Brain microvascular endothelial cell (primary cell): ENCODE measurements around the gene STIMATE.

Source experiments
- DNase-seq: peaks from one replicate; pipeline ENCODE4 v3.0.0-alpha.2; 2020
- H3K27ac ChIP-seq: fragments of 250-450 bp; sonication (Bioruptor Pico); 2 replicates; pipeline ENCODE4 v1.5.1; 2020; ENCODE audit warnings: mild to moderate bottlenecking, moderate library complexity
- H3K27me3 ChIP-seq: fragments of 250-450 bp; sonication (Bioruptor Pico); replicated peaks from 2 replicates; pipeline ENCODE4 v1.5.1; 2020; ENCODE audit warnings: mild to moderate bottlenecking
- H3K36me3 ChIP-seq: fragments of 250-450 bp; sonication (Bioruptor Pico); replicated peaks from 2 replicates; pipeline ENCODE4 v1.5.1; 2020; ENCODE audit warnings: mild to moderate bottlenecking
- H3K4me3 ChIP-seq: 2 replicates; pipeline ENCODE4 v1.5.1; 2011; ENCODE audit warnings: low read depth, mild to moderate bottlenecking, control low read depth, low read length, moderate library complexity
- CTCF ChIP-seq: IDR thresholded peaks from 2 replicates; pipeline ENCODE4 v1.5.1; 2011; ENCODE audit warnings: low read depth, mild to moderate bottlenecking, moderate library complexity, low read length, control low read depth, inconsistent platforms; ENCODE audit errors: missing control alignments
- in situ Hi-C: cut with HindIII; loops from 2 replicates; pipeline ENCODE4 v1.10.0; 2017; ENCODE audit warnings: low sequenced_read_pairs, low pct_ligation_motif_present

Gene STIMATE

GRCh38 chr3:52872245-52872644, 25.1 kb downstream of the STIMATE start:
- no peaks in the 10 kb centered on the region for H3K36me3 ChIP-seq
- no peak for DNase-seq
- in situ Hi-C loops, result no loop called here
- no peak for TF ChIP-seq CTCF
- H3K27ac ChIP-seq, result no peak overlapping the region
- H3K4me3 ChIP-seq, result no peak overlapping the region
- no peaks in the 10 kb centered on the region for H3K27me3 ChIP-seq

- H3K36me3 ChIP-seq, result no peaks in the 10 kb centered on the region
- no peak for DNase-seq
- no peak for TF ChIP-seq CTCF
- H3K27ac ChIP-seq, result no peak overlapping the region
- in situ Hi-C loops, result no loop called here
- no peak overlapping the region for H3K4me3 ChIP-seq
- H3K27me3 ChIP-seq, result no peaks in the 10 kb centered on the region
Measured at GRCh38 chr3:52871761-52872160, 25.6 kb downstream of the STIMATE start.

GRCh38 chr3:52870471-52870870, 26.9 kb downstream of the STIMATE start:
- DNase-seq, result no peak
- Histone ChIP-seq H3K36me3 (no peaks in the 10 kb centered on the region), H3K4me3 (no peak overlapping the region), H3K27me3 (no peaks in the 10 kb centered on the region), H3K27ac (no peak overlapping the region)
- TF ChIP-seq CTCF, result no peak
- in situ Hi-C loops, result no loop called here

- H3K36me3 ChIP-seq, result no peaks in the 10 kb centered on the region
- no peak overlapping the region for H3K27ac ChIP-seq
- in situ Hi-C loops, result no loop called here
- TF ChIP-seq CTCF, result no peak
- DNase-seq, result no peak
- H3K4me3 ChIP-seq, result no peak overlapping the region
- H3K27me3 ChIP-seq, result no peaks in the 10 kb centered on the region
Measured at GRCh38 chr3:52866427-52866826, 30.9 kb downstream of the STIMATE start.

- H3K27me3 ChIP-seq, result no peaks in the 10 kb centered on the region
- H3K4me3 ChIP-seq, result no peak overlapping the region
- in situ Hi-C loops, result no loop called here
- H3K27ac ChIP-seq, result no peak overlapping the region
- no peak for DNase-seq
- TF ChIP-seq CTCF, result no peak
- H3K36me3 ChIP-seq, result no peaks in the 10 kb centered on the region
Measured at GRCh38 chr3:52865994-52866393, 31.4 kb downstream of the STIMATE start.

- no peak overlapping the region for H3K4me3 ChIP-seq
- DNase-seq, result no peak
- no peak for TF ChIP-seq CTCF
- no peak overlapping the region for H3K27ac ChIP-seq
- in situ Hi-C loops, result no loop called here
- no peaks in the 10 kb centered on the region for H3K27me3 ChIP-seq
- no peaks in the 10 kb centered on the region for H3K36me3 ChIP-seq
Measured at GRCh38 chr3:52860424-52860768, 37.0 kb downstream of the STIMATE start.
